Anterior cingulate cortex (tissue), 58 donors: ENCODE measurements around the gene TP53TG3E.
"Not testable (repeated sequence)": the region's sequence is repeated elsewhere in the genome, so short reads cannot be mapped to it uniquely, and the experiment has no call there.

Experiments used
- DNase-seq, 58 donors: peaks; one replicate each; lab custom pipeline; 2025; lab: John Stamatoyannopoulos, UW

TP53TG3E gene

DNA sequence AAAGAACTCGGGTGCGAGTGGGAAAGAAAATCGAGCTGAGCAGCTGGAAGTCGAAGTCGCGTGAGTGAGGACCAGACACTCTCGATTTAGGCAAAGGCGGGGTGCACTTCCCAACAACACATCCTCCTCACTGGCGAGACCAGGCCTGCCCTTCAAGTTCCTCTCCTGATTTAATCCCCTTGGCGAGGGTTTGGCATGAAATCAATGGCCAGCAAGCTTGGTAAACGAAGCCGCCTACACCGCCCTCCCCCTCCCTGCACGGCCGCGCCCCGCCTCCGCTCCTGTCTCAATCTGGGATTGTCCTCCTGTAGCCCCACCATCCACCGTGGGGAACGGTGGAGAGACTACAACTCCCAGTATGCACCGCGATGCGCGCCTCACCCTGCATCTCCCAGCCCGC is at the start of gene TP53TG3E:
Gene TP53TG3E (plus strand): TSS at position 301 of the 400 bp plus-strand sequence. CDS start 68 bp downstream, at position 369.
- DNase-seq, result not testable (repeated sequence)

- DNase-seq, result not testable (repeated sequence)
These were observed 32.3 kb downstream of the TP53TG3E start for GRCh38 chr16:33336226-33337012.

DNA sequence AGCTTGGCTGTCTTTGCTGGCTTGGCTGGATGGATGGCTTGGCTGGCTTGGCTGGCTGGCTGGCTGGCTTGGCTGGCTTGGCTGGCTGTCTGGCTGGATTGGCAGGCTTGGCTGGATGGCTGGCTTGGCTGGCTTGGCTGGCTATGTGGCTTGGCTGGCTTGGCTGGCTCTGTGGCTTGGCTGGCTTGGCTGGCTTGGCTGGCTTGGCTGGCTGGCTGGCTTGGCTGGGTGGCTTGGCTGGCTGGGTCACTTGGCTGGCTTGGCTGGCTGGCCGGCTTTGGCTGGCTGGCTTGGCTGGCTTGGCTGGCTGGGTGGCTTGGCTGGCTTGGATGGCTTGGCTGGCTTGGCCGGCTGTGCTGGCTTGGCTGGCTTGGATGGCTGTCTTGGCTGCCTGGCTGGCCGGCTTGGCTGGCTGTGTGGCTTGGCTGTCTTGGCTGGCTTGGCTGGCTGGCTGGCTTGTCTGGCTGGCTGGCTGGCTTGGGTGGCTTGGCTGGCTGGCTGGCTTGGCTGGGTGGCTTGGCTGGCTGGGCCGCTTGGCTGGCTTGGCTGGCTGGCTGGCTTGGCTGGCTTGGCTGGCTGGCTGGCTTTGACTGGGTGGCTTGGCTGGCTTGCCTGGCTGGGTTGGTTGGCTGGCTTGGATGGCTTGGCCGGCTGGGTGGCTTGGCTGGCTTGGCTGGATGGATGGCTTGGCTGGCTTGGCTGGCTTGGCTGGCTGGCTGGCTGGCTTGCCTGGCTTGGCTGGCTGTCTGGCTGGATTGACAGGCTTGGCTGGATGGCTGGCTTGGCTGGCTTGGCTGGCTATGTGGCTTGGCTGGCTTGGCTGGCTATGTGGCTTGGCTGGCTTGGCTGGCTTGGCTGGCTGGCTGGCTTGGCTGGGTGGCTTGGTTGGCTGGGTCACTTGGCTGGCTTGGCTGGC is 33.8 kb downstream of the TP53TG3E start:
- DNase-seq, result not testable (repeated sequence)

- not testable (repeated sequence) for DNase-seq
These were observed 34.4 kb downstream of the TP53TG3E start for GRCh38 chr16:33338543-33338951.

DNA sequence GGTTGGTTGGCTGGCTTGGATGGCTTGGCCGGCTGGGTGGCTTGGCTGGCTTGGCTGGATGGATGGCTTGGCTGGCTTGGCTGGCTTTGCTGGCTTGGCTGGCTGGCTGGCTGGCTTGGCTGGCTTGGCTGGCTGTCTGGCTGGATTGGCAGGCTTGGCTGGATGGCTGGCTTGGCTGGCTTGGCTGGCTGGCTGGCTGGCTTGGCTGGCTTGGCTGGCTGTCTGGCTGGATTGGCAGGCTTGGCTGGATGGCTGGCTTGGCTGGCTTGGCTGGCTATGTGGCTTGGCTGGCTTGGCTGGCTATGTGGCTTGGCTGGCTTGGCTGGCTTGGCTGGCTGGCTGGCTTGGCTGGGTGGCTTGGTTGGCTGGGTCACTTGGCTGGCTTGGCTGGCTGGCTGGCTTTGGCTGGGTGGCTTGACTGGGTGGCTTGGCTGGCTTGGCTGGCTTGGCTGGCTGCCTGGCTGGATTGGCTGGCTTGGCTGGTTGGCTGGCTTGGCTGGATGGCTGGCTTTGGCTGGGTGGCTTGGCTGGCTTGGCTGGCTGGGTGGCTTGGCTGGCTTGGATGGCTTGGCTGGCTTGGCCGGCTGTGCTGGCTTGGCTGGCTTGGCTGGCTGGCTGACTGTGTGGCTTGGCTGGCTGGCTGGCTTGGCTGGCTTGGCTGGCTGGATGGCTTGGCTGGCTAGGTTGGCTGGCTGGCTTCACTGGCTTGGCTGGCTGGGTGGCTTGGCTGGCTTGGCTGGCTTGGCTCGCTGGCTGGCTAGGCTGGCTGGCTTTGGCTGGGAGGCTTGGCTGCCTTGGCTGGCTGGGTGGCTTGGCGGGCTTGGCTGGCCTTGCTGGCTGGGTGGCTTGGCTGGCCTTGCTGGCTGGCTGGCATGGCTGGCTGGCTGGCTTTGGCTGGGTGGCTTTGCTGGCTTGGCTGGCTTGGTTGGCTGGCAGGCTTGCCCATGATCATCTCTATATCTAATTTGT is 35.3 kb downstream of the TP53TG3E start:
- not testable (repeated sequence) for DNase-seq
